Effector memory CD4-positive, alpha-beta T cell (primary cell): ENCODE measurements around the gene OR2D3.
A peak's percentile ranks its signal among the peaks of the same experiment; 100 is the strongest.
"Not testable (repeated sequence)": the region's sequence is repeated elsewhere in the genome, so short reads cannot be mapped to it uniquely, and the experiment has no call there.

Source experiments
- DNase-seq, 3 donors: peaks; one replicate each; pipeline ENCODE4 v3.0.0-alpha.2; 2020
- H3K27ac ChIP-seq: 2 replicates; pipeline ENCODE4 v1.7.0; 2013; ENCODE audit warnings: mild to moderate bottlenecking, low read length, moderate library complexity; ENCODE audit not compliant: insufficient read depth, poor library complexity, severe bottlenecking
- H3K27me3 ChIP-seq: replicated peaks from 2 replicates; pipeline ENCODE4 v1.7.0; 2013; ENCODE audit warnings: mild to moderate bottlenecking, low read length; ENCODE audit not compliant: insufficient read depth, control insufficient read depth, poor library complexity, severe bottlenecking
- H3K36me3 ChIP-seq: 2 replicates; pipeline ENCODE4 v1.7.0; 2013; ENCODE audit warnings: mild to moderate bottlenecking, low read length, moderate library complexity; ENCODE audit not compliant: control insufficient read depth, insufficient read depth
- H3K4me1 ChIP-seq: 2 replicates; pipeline ENCODE4 v1.7.0; 2013; ENCODE audit warnings: low read length, mild to moderate bottlenecking; ENCODE audit not compliant: control insufficient read depth, insufficient read depth, poor library complexity, severe bottlenecking
- H3K4me3 ChIP-seq: 2 replicates; pipeline ENCODE4 v1.7.0; 2013; ENCODE audit warnings: low read length, low read depth, mild to moderate bottlenecking; ENCODE audit not compliant: insufficient read depth, poor library complexity, severe bottlenecking
- H3K9me3 ChIP-seq: 2 replicates; pipeline ENCODE4 v1.7.0; 2013; ENCODE audit warnings: mild to moderate bottlenecking, low read length, moderate library complexity; ENCODE audit not compliant: control insufficient read depth

Gene OR2D3

DNA sequence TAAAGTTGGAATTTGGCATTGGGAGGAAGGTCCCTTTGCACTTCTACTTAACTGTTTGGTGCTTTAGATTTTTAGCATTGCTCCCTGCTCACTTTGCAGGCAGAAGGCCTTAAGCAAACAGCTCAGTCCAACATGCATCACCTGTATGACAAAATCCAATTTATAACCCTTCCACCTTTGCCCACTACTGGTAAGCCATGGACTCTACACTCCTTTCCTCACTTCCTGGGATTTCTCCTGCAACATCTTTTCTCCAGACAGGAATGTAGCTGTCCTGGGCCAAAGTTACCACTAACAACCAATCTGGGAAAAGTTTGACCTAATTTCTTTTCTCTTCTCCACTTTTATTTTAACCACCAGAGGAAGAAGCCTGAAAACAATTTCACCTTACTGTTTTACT, 26.7 kb upstream of the OR2D3 start:
- no peak overlapping the region for H3K27ac ChIP-seq
- H3K4me3 ChIP-seq: no peak overlapping the region
- no peaks in the 10 kb centered on the region for H3K36me3 ChIP-seq
- no peaks in the 10 kb centered on the region for H3K27me3 ChIP-seq
- no peaks in the 10 kb centered on the region for H3K9me3 ChIP-seq
- DNase-seq: no peak
- H3K4me1 ChIP-seq: no peaks in the 10 kb centered on the region

DNA sequence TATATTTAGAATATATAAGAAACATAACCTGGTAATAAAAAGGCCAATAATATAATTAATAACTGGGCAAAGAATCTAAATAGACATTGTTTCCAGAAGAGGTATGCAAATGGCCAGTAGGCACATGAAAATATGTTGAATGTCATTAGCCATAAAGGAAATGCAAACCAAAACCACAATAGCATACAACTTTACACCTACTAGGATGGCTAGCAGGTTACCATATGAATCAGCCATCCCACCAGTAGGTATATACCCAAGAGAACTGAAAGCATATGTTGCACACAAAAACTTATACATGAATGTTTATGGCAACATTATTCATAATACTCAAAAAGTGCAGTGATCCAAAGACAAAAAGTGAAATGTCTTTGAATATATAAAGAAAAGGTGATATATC, 25.8 kb upstream of the OR2D3 start:
- no peak for DNase-seq
- Histone ChIP-seq H3K27ac (no peak overlapping the region), H3K36me3 (no peaks in the 10 kb centered on the region), H3K4me1 (no peaks in the 10 kb centered on the region), H3K27me3 (no peaks in the 10 kb centered on the region), H3K4me3 (no peak overlapping the region), H3K9me3 (no peaks in the 10 kb centered on the region)

DNA sequence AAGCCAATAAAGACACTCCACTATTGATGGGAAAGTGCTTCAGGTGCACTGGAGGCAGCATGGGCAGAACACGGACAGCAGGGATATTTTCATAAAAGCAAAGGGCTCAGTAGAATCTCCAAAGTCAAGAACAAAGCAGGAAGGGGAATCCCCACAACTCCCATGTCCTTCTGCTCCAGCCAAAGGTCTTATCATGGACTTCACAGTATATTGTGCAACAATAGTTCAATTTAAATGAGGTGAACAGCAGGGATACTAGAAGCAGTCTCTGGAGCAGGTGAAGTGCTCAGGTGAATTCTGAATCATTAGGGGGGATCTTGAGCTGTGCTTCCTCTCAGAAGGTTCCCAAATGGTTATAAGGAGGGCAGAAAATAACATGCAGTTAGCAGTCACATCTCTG, 21.9 kb upstream of the OR2D3 start:
- DNase-seq: no peak
- Histone ChIP-seq H3K4me3 (no peak overlapping the region), H3K36me3 (no peaks in the 10 kb centered on the region)

DNA sequence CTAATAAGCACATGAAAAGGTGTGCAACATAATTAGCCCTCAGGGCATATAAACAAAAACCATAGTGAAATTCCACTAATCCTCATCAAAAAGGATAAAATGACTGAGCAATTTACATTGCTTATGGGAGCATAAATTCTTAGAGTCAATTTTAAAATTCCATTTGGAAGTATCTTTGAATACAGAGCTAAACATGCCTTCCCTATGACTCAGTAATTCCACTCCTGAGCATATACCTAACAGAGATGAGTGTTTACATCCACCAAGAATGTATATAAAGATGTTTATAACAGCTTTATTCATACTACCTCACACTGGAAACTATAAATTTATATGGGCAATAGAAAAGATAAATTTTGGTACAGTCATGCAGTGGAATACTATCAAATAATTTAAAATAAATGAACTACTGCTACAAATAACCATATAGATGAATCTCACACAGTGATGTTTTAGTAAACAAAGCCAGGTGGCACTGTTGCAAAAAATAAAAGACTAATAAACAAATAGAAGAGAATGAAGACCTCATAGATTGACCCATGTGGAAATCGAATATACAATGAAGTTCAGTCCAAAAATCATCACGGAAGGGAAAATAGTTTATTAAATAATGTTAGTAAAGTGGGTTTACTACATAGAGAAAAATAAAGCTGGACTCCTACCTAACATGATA, 20.3 kb upstream of the OR2D3 start:
- peaks cover 4% of the 10 kb centered on the region for H3K27me3 ChIP-seq
- no peaks in the 10 kb centered on the region for H3K4me1 ChIP-seq
- H3K27ac ChIP-seq: no peak overlapping the region
- H3K4me3 ChIP-seq: no peak overlapping the region
- H3K9me3 ChIP-seq: no peaks in the 10 kb centered on the region
- no peaks in the 10 kb centered on the region for H3K36me3 ChIP-seq
- no peak for DNase-seq

More for the DNA sequence above, 21.9 kb upstream of the OR2D3 start:
- H3K27ac ChIP-seq: no peak overlapping the region
- H3K9me3 ChIP-seq: no peaks in the 10 kb centered on the region
- peaks cover 4% of the 10 kb centered on the region for H3K27me3 ChIP-seq
- no peaks in the 10 kb centered on the region for H3K4me1 ChIP-seq

DNA sequence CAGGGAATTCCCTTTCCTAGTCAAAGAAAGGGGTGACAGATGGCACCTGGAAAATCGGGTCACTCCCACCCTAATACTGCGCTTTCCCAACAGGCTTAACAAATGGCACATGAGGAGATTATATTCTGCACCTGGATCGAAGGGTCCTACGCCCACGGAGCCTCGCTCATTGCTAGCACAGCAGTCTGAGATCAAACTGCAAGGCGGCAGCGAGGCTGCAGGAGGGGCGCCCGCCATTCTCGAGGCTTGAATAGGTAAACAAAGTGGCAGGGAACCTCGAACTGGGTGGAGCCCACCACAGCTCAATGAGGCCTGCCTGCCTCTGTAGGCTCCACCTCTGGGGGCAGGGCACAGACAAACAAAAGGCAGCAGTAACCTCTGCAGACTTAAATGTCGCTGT, 16.0 kb upstream of the OR2D3 start:
- not testable (repeated sequence) for H3K27ac ChIP-seq, H3K36me3 ChIP-seq, DNase-seq, H3K4me3 ChIP-seq, H3K27me3 ChIP-seq, H3K9me3 ChIP-seq, H3K4me1 ChIP-seq

DNA sequence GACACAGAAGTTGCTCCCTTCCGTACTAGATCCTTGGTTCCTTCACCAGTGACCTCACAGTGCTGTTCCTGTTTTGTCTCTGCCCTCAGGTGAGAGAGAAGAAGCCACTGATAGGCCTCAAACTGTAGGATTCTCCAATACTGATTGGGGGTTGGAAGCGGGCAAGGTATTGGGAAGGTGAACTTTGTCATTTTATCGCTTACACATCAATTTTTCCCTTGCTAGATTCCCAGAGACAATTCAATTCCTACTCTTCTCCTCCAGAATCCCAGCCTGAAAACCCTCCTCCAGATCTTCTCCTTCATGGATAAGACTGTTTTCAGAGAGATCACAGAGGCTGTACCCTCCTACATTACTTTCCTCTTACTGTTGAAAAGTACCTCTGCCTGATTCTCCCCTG, 9.4 kb upstream of the OR2D3 start:
- no peak overlapping the region for H3K4me3 ChIP-seq
- no peaks in the 10 kb centered on the region for H3K27me3 ChIP-seq
- H3K9me3 ChIP-seq: no peaks in the 10 kb centered on the region
- H3K36me3 ChIP-seq: no peaks in the 10 kb centered on the region
- no peaks in the 10 kb centered on the region for H3K4me1 ChIP-seq
- H3K27ac ChIP-seq: no peak overlapping the region
- DNase-seq: no peak

DNA sequence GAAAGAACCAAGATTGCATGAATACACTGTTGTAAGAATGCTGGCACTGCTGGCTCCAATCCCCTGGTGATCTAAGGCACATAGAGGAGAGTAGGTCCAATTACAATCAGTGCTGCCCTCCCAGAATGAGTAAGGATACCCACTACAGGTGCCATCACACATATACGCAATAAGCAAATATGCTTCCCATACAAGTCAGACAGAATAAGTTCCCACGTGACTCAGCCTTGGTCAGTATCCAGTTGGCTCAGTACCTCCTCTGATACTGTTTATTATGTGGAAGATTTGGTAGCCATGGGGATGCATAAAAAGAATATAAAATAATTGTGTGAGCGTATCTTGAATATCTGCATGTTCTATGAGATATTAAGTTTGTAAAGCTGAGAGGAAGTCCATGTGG, 8.9 kb upstream of the OR2D3 start:
- no peaks in the 10 kb centered on the region for H3K4me1 ChIP-seq
- H3K36me3 ChIP-seq: no peaks in the 10 kb centered on the region
- H3K9me3 ChIP-seq: no peaks in the 10 kb centered on the region
- DNase-seq: no peak
- no peak overlapping the region for H3K4me3 ChIP-seq
- H3K27ac ChIP-seq: no peak overlapping the region
- H3K27me3 ChIP-seq: no peaks in the 10 kb centered on the region

DNA sequence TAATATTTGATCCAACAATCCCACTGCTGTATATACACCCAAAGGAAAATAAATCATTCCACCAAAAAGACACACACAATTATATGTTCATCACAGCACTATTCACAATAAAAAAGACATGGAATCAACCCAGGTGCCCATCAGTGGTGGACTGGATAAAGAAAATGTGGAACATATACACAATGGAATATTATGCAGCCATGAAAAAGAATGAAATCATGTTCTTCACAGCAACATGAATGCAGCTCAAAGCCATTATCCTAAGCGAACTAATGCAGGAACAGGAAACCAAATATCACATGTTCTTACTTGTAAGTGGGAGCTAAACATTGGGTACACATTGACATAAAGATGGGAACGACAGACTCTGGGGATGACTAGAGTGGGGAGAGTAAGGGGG, 1.1 kb upstream of the OR2D3 start:
- Histone ChIP-seq H3K4me3 (no peak overlapping the region), H3K9me3 (no peaks in the 10 kb centered on the region)
- no peak for DNase-seq

DNA sequence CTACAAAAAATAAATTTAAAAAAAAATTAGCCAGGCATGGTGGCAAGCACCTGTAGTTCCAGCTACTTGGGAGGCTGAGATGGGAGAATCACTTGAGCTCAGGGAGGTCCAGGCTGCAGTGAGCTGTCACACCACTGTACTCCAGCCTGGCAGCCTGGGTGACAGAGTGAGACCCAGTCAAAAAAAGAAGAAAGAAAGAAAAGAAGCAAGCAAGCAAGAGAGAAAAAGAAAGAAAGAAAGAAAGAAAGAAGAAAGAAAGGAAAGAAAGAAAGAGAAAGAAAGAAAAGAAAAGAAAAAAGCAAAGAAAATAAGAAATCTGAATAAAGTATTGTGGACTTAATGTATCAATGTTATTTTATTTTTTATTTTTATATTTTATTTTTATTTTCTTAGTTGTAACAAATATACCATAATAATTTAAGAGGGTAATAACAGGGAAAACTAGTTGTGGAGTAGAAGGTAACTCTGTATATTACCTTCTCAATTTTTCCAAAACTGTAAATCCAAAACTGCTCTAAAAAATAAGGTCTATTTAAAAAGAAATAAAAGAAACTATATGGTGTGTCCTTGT, 4.3 kb downstream of the OR2D3 start:
- no peak for DNase-seq
- Histone ChIP-seq H3K36me3 (no peaks in the 10 kb centered on the region), H3K4me3 (no peak overlapping the region), H3K27me3 (no peaks in the 10 kb centered on the region), H3K4me1 (peaks cover 5% of the 10 kb centered on the region), H3K27ac (no peak overlapping the region), H3K9me3 (no peaks in the 10 kb centered on the region)

More for the DNA sequence above, 1.1 kb upstream of the OR2D3 start:
- Histone ChIP-seq H3K27ac (no peak overlapping the region), H3K36me3 (no peaks in the 10 kb centered on the region), H3K4me1 (no peaks in the 10 kb centered on the region), H3K27me3 (no peaks in the 10 kb centered on the region)

DNA sequence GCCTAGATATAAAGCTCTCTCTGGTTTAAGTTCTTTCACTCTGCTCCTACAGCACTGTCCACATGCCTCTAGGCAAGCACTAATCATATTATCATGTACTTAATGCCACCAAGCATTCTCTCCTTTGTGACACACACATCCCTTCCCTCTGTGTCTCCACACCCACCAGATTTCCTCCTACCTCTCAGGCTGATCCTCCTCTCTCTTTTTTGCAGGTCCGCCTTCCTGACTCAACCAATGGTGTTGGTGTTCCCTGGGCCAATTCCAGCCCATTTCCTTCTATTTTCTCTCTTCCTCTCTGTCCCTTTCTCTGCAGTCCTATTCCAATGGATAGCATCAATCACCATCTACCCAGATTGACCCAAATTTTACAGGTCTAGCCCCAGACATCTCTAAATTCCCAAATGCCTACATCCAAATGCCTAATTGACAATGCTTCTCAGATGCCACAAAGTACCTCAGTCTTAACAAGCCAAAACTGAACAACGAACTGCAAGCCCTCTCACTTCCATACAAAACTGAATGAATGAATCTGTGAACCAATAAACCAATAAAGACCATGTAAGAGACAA, 4.9 kb downstream of the OR2D3 start:
- no peaks in the 10 kb centered on the region for H3K9me3 ChIP-seq
- H3K27me3 ChIP-seq: no peaks in the 10 kb centered on the region
- no peak overlapping the region for H3K27ac ChIP-seq
- peak overlapping the region; percentile 55 for H3K4me3 ChIP-seq
- peaks cover 5% of the 10 kb centered on the region for H3K4me1 ChIP-seq
- H3K36me3 ChIP-seq: no peaks in the 10 kb centered on the region
- no peak for DNase-seq
